MM.1S (cell line): Measurements from ENCODE around the gene RPTN.
A peak's percentile ranks its signal among the peaks of the same experiment; 100 is the strongest.

ENCODE experiments used
- EZH2 ChIP-seq: fragments of 300-600 bp; sonication (generic); optimal IDR thresholded peaks from 2 replicates; pipeline ENCODE3; 2017; ENCODE audit warnings: low read depth, mild to moderate bottlenecking, antibody characterized with exemption, low read length, mixed read lengths
- TF ChIP-seq, protein P1 (sequence below): fragments of 300-600 bp; sonication (generic); IDR thresholded peaks from 2 replicates; pipeline ENCODE4 v1.5.1; 2016; ENCODE audit warnings: antibody characterized with exemption, low read length, mixed read lengths

DNA sequence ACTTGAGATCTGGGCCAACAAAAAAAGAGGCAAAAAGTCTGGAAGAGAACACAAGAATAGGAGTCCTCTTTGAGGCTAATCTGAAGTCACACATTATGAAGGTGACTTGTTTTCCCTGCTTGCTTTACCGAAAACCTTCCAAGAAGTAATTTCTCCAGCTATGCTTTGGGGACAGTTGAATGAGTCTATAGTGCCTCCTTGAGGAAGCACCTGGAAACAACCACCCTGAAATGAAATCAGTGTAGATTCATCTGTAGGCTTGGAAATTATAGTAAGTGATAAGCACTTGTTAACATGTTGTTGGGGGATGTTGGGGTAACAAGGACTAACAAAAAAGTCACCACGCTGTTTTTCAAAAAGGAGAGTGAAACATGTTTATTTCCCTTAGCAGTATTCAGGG, 23.4 kb upstream of the RPTN start:
- TF ChIP-seq, protein P1, sequence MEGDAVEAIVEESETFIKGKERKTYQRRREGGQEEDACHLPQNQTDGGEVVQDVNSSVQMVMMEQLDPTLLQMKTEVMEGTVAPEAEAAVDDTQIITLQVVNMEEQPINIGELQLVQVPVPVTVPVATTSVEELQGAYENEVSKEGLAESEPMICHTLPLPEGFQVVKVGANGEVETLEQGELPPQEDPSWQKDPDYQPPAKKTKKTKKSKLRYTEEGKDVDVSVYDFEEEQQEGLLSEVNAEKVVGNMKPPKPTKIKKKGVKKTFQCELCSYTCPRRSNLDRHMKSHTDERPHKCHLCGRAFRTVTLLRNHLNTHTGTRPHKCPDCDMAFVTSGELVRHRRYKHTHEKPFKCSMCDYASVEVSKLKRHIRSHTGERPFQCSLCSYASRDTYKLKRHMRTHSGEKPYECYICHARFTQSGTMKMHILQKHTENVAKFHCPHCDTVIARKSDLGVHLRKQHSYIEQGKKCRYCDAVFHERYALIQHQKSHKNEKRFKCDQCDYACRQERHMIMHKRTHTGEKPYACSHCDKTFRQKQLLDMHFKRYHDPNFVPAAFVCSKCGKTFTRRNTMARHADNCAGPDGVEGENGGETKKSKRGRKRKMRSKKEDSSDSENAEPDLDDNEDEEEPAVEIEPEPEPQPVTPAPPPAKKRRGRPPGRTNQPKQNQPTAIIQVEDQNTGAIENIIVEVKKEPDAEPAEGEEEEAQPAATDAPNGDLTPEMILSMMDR: peak; percentile 94
- no peak for TF ChIP-seq EZH2
